HTR-8/SVneo (cell line): ENCODE measurements around the gene EFR3B.
A peak's percentile ranks its signal among the peaks of the same experiment; 100 is the strongest.
"Not testable (repeated sequence)": the region's sequence is repeated elsewhere in the genome, so short reads cannot be mapped to it uniquely, and the experiment has no call there.

Experiments used
- DNase-seq: peaks from one replicate; pipeline ENCODE4 v3.0.0; 2011; ENCODE audit warnings: low spot score, mixed read lengths; ENCODE audit not compliant: insufficient read length
- FAIRE-seq: peaks from 2 replicates; lab custom pipeline; 2011; peaks lifted over from hg19 to GRCh38; lab: Jason Lieb, UNC

EFR3B gene

GRCh38 chr2:25041928-25042320 is at the start of gene EFR3B:
EFR3B (plus strand) TSS chr2:25042076; CDS start chr2:25042313, 237 bp downstream.
- FAIRE-seq (peak; percentile 80), DNase-seq (peak; percentile 95)

GRCh38 chr2:24993406-24994145 is 48.3 kb upstream of the EFR3B start:
- FAIRE-seq (no peak), DNase-seq (no peak)

- FAIRE-seq (no peak), DNase-seq (no peak)
Observed at GRCh38 chr2:24994146-24994724, 47.6 kb upstream of the EFR3B start.

GRCh38 chr2:24999097-24999496 is 42.8 kb upstream of the EFR3B start:
- DNase-seq, FAIRE-seq: not testable (repeated sequence)

GRCh38 chr2:25000036-25000435 is 41.8 kb upstream of the EFR3B start:
- DNase-seq (no peak), FAIRE-seq (no peak)

- no peak for FAIRE-seq
- DNase-seq, result no peak
Observed at GRCh38 chr2:25000503-25001324, 41.2 kb upstream of the EFR3B start.

GRCh38 chr2:25001325-25001637 is 40.6 kb upstream of the EFR3B start:
- DNase-seq (no peak), FAIRE-seq (no peak)

GRCh38 chr2:25002066-25002465 is 39.8 kb upstream of the EFR3B start:
- FAIRE-seq (no peak), DNase-seq (no peak)

GRCh38 chr2:25009954-25010353 is 31.9 kb upstream of the EFR3B start:
- DNase-seq (no peak), FAIRE-seq (no peak)

GRCh38 chr2:25011342-25011741 is 30.5 kb upstream of the EFR3B start:
- DNase-seq, FAIRE-seq: not testable (repeated sequence)

- DNase-seq (no peak), FAIRE-seq (no peak)
Observed at GRCh38 chr2:25014631-25015030, 27.2 kb upstream of the EFR3B start.

- DNase-seq (no peak), FAIRE-seq (no peak)
Observed at GRCh38 chr2:25018681-25019080, 23.2 kb upstream of the EFR3B start.

- FAIRE-seq (no peak), DNase-seq (no peak)
Observed at GRCh38 chr2:25021791-25022362, 20.0 kb upstream of the EFR3B start.

GRCh38 chr2:25023333-25023732 is 18.5 kb upstream of the EFR3B start:
- no peak for DNase-seq
- FAIRE-seq, result no peak

- FAIRE-seq, result no peak
Observed at GRCh38 chr2:25025229-25026007, 16.5 kb upstream of the EFR3B start.

GRCh38 chr2:25026008-25026530 is 15.8 kb upstream of the EFR3B start:
- no peak for DNase-seq

More at GRCh38 chr2:25025229-25026007, 16.5 kb upstream of the EFR3B start:
- DNase-seq, result no peak

GRCh38 chr2:25029183-25029554 is 12.7 kb upstream of the EFR3B start:
- no peak for FAIRE-seq
- no peak for DNase-seq

More at GRCh38 chr2:25026008-25026530, 15.8 kb upstream of the EFR3B start:
- no peak for FAIRE-seq

GRCh38 chr2:25030702-25031101 is 11.2 kb upstream of the EFR3B start:
- no peak for FAIRE-seq
- DNase-seq, result no peak

- no peak for DNase-seq
- FAIRE-seq, result no peak
Observed at GRCh38 chr2:25032094-25032493, 9.8 kb upstream of the EFR3B start.

- no peak for FAIRE-seq
- DNase-seq, result no peak
Observed at GRCh38 chr2:25032901-25033300, 9.0 kb upstream of the EFR3B start.
